ENCODE measurements around the gene FBXW9. TPM values are rescaled to one million over a fixed set of nuclear protein-coding genes. Genes with fewer than 3 reads are reported as not detected.

FBXW9 gene
- total and polyA plus RNA-seq, 7 experiments from 2014 or later = 2.5 to 8.6 (median 4.6) TPM

DNA sequence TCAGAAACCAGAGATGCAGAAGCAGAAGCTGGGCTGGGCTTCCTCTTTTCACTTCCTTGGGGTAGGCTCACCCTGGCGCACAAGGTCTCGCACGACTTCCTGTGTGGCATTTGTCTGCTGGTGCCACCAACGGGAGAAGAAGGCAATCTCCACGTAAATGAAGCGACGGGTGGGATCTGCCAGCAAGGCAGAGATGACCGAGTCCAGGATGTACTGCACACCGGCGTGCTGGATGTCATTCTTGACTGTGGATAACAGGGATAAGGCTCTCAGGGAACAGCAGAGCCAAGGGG, 31.2 kb downstream of the FBXW9 start:
- Histone ChIP-seq H3K27ac (ENCODE audit: low read depth, low read length) (peak overlapping the region; percentile 96), H3K27me3 (ENCODE audit: control insufficient read depth in 2 of 2, insufficient read depth in 2 of 2, low read length in 2 of 2) (no peaks in the 10 kb centered on the region), H3K4me3 (ENCODE audit: low read length) (peak overlapping the region; percentile 92), H3K36me3 (ENCODE audit: control insufficient read depth in 2 of 3, insufficient read depth in 3 of 3, low read length in 3 of 3) (peaks cover 6 to 52% (median 9%) of the 10 kb centered on the region in 3 experiments), H3K4me1 (ENCODE audit: control insufficient read depth in 2 of 2, insufficient read depth in 2 of 2, low read length in 2 of 2) (peaks cover 32 to 33% of the 10 kb centered on the region in 2 donors), H3K9me3 (ENCODE audit: control insufficient read depth in 2 of 3, low read length in 3 of 3) (no peaks in the 10 kb centered on the region)
- Mint-ChIP-seq H3K4me1 (peaks cover 22 to 63% (median 45%) of the 10 kb centered on the region in 7 donors), H3K36me3 (peaks cover 0 to 25% (median 7%) of the 10 kb centered on the region in 5 donors), H3K9me3 (no peaks in the 10 kb centered on the region), H3K4me3 (peak overlapping the region; percentile 88 to 100 (median 94)), H3K27ac (peak overlapping the region; percentile 77 to 100 (median 90)), H3K27me3 (no peaks in the 10 kb centered on the region)
- ChIA-PET POLR2A (interaction anchor here (1.0 to 2.0 kb wide), 4 partner anchors 10 to 97 kb away, joined by 3 to 13 read pairs (median 6); partner anchors contain the start of gene DHPS), CTCF (no interaction called here)
- DNase-seq = peak in 7 of 9 donors; percentile 51 to 71 (median 60)
- peak; percentile 56 for ATAC-seq
- intact Hi-C loops (cut with micrococcal nuclease) = loop anchor here (1.0 to 10.0 kb wide), 7 partner anchors 25 to 870 kb away; partner anchors contain the start of genes ZNF563 (in 2 of the 2), TNPO2 (in 1 of the 2), ZNF44 (in 1 of the 2) and ZNF491 (in 1 of the 2)

DNA sequence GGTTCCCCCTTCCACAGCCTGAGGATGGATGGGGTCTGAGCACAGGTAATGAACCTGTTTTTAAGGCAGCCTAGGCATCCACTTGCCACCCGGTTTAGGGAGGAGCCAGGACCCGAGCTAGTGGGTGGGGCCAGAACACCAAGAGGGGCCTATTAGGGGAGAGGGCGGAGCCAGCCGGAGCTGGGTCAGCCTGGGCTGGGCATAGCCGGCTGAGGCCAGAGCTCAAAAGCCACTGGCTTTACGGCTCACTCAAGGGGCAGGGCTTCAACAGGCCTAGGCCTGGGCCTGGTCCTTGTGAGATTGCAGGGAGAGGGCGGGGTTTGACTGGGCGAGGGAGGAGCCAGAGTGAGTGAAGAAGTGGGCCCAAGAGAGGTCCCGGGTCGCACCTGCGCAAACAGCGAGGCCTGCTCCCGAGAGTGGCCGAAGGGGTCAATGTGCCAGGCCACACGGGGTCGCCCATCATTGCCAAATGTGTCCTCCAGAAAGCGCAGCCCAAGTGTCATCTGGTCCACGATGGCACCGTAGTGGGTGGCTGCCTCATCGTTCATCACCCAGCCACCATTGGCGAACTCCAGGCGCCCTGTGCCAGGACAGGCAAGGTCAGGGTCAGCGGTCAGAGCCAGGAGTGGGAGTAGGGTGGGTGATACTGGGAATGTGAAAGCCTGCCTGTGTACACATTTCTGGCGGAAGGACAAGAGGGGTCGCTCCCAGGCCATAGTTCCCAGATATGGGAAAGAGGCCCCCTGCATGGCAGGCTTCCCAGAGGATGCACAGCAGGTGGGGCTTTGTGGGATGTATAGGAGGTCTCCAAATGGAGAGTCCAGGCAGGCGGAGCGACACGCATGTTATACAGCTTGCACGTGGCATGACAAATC, 31.8 kb downstream of the FBXW9 start:
- intact Hi-C loops (cut with micrococcal nuclease) = loop anchor here (1.0 to 10.0 kb wide), 7 partner anchors 24 to 870 kb away; partner anchors contain the start of genes ZNF563 (in 2 of the 2), TNPO2 (in 1 of the 2), ZNF44 (in 1 of the 2) and ZNF491 (in 1 of the 2)
- POLR2A ChIA-PET = interaction anchor here (1.0 to 2.0 kb wide), 5 partner anchors 9 to 54 kb away, joined by 3 to 13 read pairs (median 5); partner anchors contain the start of genes DHPS, ZNF490 and ZNF791

GRCh38 chr19:12660980-12661379, 35.5 kb downstream of the FBXW9 start:
- POLR2A ChIA-PET = no interaction called here
- Mint-ChIP-seq H3K36me3 (peaks cover under 1 to 41% (median 12%) of the 10 kb centered on the region in 5 donors), H3K4me3 (no peak overlapping the region), H3K27ac (no peak overlapping the region), H3K9me3 (no peaks in the 10 kb centered on the region), H3K27me3 (no peaks in the 10 kb centered on the region), H3K4me1 (peaks cover 12 to 28% (median 19%) of the 10 kb centered on the region in 7 donors)
- Histone ChIP-seq H3K36me3 (ENCODE audit: control insufficient read depth in 2 of 3, insufficient read depth in 3 of 3, low read length in 3 of 3) (peaks cover 6 to 77% (median 12%) of the 10 kb centered on the region in 3 experiments), H3K27ac (ENCODE audit: low read depth, low read length) (no peak overlapping the region), H3K27me3 (ENCODE audit: control insufficient read depth in 2 of 2, insufficient read depth in 2 of 2, low read length in 2 of 2) (no peaks in the 10 kb centered on the region), H3K4me3 (ENCODE audit: low read length) (no peak overlapping the region), H3K4me1 (ENCODE audit: control insufficient read depth in 2 of 2, insufficient read depth in 2 of 2, low read length in 2 of 2) (peaks cover 13 to 16% of the 10 kb centered on the region in 2 donors), H3K9me3 (ENCODE audit: control insufficient read depth in 2 of 3, low read length in 3 of 3) (no peaks in the 10 kb centered on the region)
- intact Hi-C loops (cut with micrococcal nuclease) = loop anchor here (10.0 kb wide), 2 partner anchors 326 to 866 kb away; partner anchors contain the start of genes ZNF491 (in 1 of the 2) and ZNF563 (in 1 of the 2)
- CTCF ChIA-PET = no interaction called here
- DNase-seq (no peak), ATAC-seq (no peak)

More for the DNA sequence above, 31.8 kb downstream of the FBXW9 start:
- Histone ChIP-seq H3K36me3 (ENCODE audit: control insufficient read depth in 2 of 3, insufficient read depth in 3 of 3, low read length in 3 of 3) (peaks cover 6 to 54% (median 12%) of the 10 kb centered on the region in 3 experiments), H3K4me1 (ENCODE audit: control insufficient read depth in 2 of 2, insufficient read depth in 2 of 2, low read length in 2 of 2) (peaks cover 28 to 31% of the 10 kb centered on the region in 2 donors), H3K4me3 (ENCODE audit: low read length) (peak overlapping the region; percentile 92), H3K27me3 (ENCODE audit: control insufficient read depth in 2 of 2, insufficient read depth in 2 of 2, low read length in 2 of 2) (no peaks in the 10 kb centered on the region), H3K9me3 (ENCODE audit: control insufficient read depth in 2 of 3, low read length in 3 of 3) (no peaks in the 10 kb centered on the region), H3K27ac (ENCODE audit: low read depth, low read length) (peak overlapping the region; percentile 96)
- Mint-ChIP-seq H3K4me3 (peak overlapping the region; percentile 88 to 100 (median 94)), H3K4me1 (peaks cover 22 to 61% (median 47%) of the 10 kb centered on the region in 7 donors), H3K36me3 (peaks cover 0 to 28% (median 11%) of the 10 kb centered on the region in 5 donors), H3K9me3 (no peaks in the 10 kb centered on the region), H3K27ac (peak overlapping the region; percentile 77 to 100 (median 90)), H3K27me3 (no peaks in the 10 kb centered on the region)
- CTCF ChIA-PET = interaction anchor here (0.6 to 2.0 kb wide), 2 partner anchors 13 to 30 kb away, joined by 5 to 6 read pairs; no protein-coding TSS in a partner anchor
- ATAC-seq (no peak), DNase-seq (no peak)

DNA sequence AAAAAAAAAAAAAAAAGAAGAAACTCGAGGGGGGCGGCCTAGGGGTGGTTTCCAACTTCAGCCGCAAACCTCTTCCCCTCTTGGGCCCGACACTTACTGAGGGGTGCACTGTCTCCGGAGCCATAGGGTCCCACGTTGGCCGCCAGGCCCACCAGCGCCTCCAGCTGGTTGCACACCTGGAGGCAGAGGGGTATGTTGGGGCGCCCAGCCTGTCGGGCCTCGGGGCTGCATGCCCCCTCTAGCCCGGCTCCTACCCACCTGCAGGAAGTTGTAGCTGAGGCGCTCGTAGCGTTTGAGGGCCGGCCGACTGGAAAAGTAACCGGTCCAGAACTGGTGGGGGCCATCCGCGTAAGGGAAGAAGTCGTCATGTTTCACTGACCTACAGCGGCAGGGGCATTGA, 38.5 kb downstream of the FBXW9 start:
- POLR2A ChIA-PET = no interaction called here
- Histone ChIP-seq H3K36me3 (ENCODE audit: control insufficient read depth in 2 of 3, insufficient read depth in 3 of 3, low read length in 3 of 3) (peaks cover 11 to 80% (median 17%) of the 10 kb centered on the region in 3 experiments), H3K4me3 (ENCODE audit: low read length) (no peak overlapping the region), H3K4me1 (ENCODE audit: control insufficient read depth in 2 of 2, insufficient read depth in 2 of 2, low read length in 2 of 2) (no peaks in the 10 kb centered on the region), H3K27me3 (ENCODE audit: control insufficient read depth in 2 of 2, insufficient read depth in 2 of 2, low read length in 2 of 2) (no peaks in the 10 kb centered on the region), H3K27ac (ENCODE audit: low read depth, low read length) (no peak overlapping the region), H3K9me3 (ENCODE audit: control insufficient read depth in 2 of 3, low read length in 3 of 3) (no peaks in the 10 kb centered on the region)
- peaks cover 0 to 8% (median 3%) of the 10 kb centered on the region in 7 donors for H3K4me1 Mint-ChIP-seq
- H3K4me3 Mint-ChIP-seq = no peak overlapping the region
- DNase-seq = no peak
- CTCF ChIA-PET = no interaction called here
- no peak for ATAC-seq
- H3K27me3 Mint-ChIP-seq = no peaks in the 10 kb centered on the region
- peaks cover 10 to 42% (median 20%) of the 10 kb centered on the region in 5 donors for H3K36me3 Mint-ChIP-seq
- no peaks in the 10 kb centered on the region for H3K9me3 Mint-ChIP-seq
- no peak overlapping the region for H3K27ac Mint-ChIP-seq
- intact Hi-C loops (cut with micrococcal nuclease) = no loop called here

DNA sequence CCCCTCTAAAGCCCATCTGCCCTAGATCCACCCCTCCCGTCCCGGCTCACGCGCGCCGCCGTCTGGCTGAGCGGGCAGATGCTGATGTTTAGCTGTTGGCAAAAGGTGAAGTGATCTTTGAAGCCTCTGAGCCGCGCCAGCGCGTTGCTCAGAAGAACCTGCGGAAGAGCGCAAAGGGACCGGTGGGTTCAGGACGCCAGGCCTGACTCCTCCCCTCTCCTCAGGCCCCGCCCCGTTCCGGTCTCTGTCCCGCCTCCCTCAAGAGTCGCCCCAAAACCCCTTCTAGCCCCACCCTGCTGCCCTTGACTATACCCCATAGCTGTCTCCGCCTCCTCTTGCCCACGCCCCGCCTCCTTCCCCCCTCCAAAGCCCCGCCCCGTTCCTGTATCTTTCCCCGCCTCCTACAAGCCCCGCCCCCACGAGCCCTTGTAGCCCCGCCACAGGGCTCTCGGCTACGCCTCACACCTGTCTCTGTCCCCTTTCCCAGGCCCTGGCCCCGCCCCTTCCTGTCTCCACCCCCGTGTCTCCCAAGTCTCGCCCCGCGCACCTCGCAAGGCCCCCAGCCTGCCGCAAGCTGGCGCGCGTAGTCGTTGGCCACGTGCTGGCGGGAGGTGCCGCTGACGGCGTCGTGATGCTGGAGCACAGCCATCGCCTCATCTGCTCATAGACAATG, 39.4 kb downstream of the FBXW9 start:
- DNase-seq (no peak), ATAC-seq (no peak)
- no peak overlapping the region for H3K4me3 Mint-ChIP-seq
- Histone ChIP-seq H3K36me3 (ENCODE audit: control insufficient read depth in 2 of 3, insufficient read depth in 3 of 3, low read length in 3 of 3) (peaks cover 11 to 78% (median 17%) of the 10 kb centered on the region in 3 experiments), H3K27ac (ENCODE audit: low read depth, low read length) (no peak overlapping the region), H3K4me1 (ENCODE audit: control insufficient read depth in 2 of 2, insufficient read depth in 2 of 2, low read length in 2 of 2) (no peaks in the 10 kb centered on the region), H3K4me3 (ENCODE audit: low read length) (no peak overlapping the region), H3K27me3 (ENCODE audit: control insufficient read depth in 2 of 2, insufficient read depth in 2 of 2, low read length in 2 of 2) (no peaks in the 10 kb centered on the region), H3K9me3 (ENCODE audit: control insufficient read depth in 2 of 3, low read length in 3 of 3) (no peaks in the 10 kb centered on the region)
- POLR2A ChIA-PET = no interaction called here
- H3K4me1 Mint-ChIP-seq = peaks cover 0 to 8% (median 3%) of the 10 kb centered on the region in 7 donors
- H3K27ac Mint-ChIP-seq = no peak overlapping the region
- CTCF ChIA-PET = no interaction called here
- no peaks in the 10 kb centered on the region for H3K9me3 Mint-ChIP-seq
- peaks cover 10 to 43% (median 20%) of the 10 kb centered on the region in 5 donors for H3K36me3 Mint-ChIP-seq
- intact Hi-C loops (cut with micrococcal nuclease) = no loop called here
- H3K27me3 Mint-ChIP-seq = no peaks in the 10 kb centered on the region

DNA sequence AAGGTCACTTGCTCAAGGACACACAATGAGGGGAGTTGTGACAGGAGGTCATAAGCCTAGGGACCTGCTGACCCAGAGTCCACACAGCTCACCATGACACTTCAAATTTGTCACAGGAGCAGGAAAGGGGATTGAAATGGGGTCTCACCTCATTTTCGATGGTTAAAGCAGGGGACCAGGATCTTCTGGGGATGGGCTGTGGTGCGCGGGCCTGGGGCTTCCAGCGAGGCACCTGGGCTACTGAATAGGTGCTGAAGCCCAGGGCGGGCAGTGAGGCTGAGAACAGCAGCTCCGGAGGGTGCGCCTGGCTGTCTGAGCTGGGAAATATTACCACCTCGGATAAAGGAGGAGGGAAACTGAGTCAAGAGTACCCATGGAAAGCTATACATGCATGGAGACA, 40.9 kb downstream of the FBXW9 start:
- ChIA-PET CTCF (interaction anchor here (0.6 to 1.0 kb wide), 3 partner anchors 16 to 1344 kb away, joined by 3 to 4 read pairs (median 3); no protein-coding TSS in a partner anchor), POLR2A (interaction anchor here (1.2 kb wide), 1 partner anchor 10 kb away, joined by 3 read pairs; no protein-coding TSS in a partner anchor)
- peaks cover 0 to 8% (median 3%) of the 10 kb centered on the region in 7 donors for H3K4me1 Mint-ChIP-seq
- ATAC-seq (no peak), DNase-seq (no peak)
- Histone ChIP-seq H3K4me1 (ENCODE audit: control insufficient read depth in 2 of 2, insufficient read depth in 2 of 2, low read length in 2 of 2) (no peaks in the 10 kb centered on the region), H3K36me3 (ENCODE audit: control insufficient read depth in 2 of 3, insufficient read depth in 3 of 3, low read length in 3 of 3) (peaks cover 5 to 72% (median 12%) of the 10 kb centered on the region in 3 experiments), H3K4me3 (ENCODE audit: low read length) (no peak overlapping the region), H3K9me3 (ENCODE audit: control insufficient read depth in 2 of 3, low read length in 3 of 3) (no peaks in the 10 kb centered on the region), H3K27me3 (ENCODE audit: control insufficient read depth in 2 of 2, insufficient read depth in 2 of 2, low read length in 2 of 2) (no peaks in the 10 kb centered on the region), H3K27ac (ENCODE audit: low read depth, low read length) (no peak overlapping the region)
- H3K9me3 Mint-ChIP-seq = no peaks in the 10 kb centered on the region
- H3K27ac Mint-ChIP-seq = no peak overlapping the region
- H3K27me3 Mint-ChIP-seq = no peaks in the 10 kb centered on the region
- intact Hi-C loops (cut with micrococcal nuclease) = no loop called here
- peaks cover 10 to 46% (median 21%) of the 10 kb centered on the region in 5 donors for H3K36me3 Mint-ChIP-seq
- H3K4me3 Mint-ChIP-seq = no peak overlapping the region

Measured in naive thymus-derived CD4-positive, alpha-beta T cell (primary cell).